NCI-H345 treated with DMSO at 0.1 percent for 48 hours (cell line): ENCODE results near the gene RAB1B.
A peak's percentile ranks its signal among the peaks of the same experiment; 100 is the strongest.
"Not testable (repeated sequence)": the region's sequence is repeated elsewhere in the genome, so short reads cannot be mapped to it uniquely, and the experiment has no call there.

ENCODE experiments used
- DNase-seq: peaks from one replicate; lab custom pipeline; 2025; ENCODE audit not compliant: unreplicated experiment; lab: John Stamatoyannopoulos, UW

RAB1B gene

DNA sequence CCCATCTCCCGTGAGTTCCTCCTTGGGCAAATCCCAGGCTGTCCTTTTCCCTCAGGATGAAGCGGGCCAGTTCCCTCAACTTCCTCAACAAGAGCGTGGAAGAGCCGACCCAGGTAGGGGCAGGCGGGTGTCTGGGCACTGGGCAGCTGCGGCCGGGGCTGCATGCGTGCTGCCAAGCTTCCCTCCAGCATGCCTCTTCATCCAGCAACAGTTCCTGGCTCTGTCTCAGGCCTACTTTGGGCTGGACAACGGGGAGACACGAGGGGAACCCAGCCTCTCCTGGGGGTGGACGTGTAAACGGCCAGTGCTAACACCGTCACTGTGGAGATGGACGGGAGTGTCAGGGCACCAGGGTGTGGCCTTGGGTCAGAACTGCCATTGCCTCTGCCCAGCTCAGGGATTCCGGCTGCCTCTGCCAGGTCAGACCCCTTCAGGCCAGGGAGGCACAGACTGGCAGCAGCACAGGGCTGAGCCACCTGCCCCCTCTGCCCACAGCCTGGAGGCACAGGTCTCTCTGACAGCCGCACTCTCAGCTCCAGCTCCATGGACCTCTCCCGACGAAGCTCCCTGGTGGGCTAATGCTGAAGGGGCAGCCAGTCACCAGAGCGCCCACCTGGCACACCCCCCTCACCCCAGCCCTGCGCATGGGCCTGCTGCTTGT lies 1.9 kb upstream of the RAB1B start:
- DNase-seq = no peak

DNA sequence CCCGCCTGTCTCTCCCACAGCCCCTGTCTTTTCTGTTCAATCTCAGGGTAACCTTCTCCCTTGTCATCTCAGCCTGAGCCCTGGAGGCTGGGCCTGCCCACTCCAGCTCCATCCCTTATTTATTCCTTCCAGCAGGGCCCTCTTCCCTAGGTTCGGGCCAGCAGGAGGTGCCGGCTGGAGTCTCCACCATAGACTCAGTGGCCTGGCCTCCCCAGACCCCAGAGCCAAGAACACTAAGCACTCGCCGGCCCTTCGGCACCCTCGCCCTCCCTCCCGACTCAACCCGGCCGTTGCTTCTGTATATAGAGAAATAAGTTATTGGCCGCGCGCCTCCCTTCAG lies 1.4 kb upstream of the RAB1B start:
- DNase-seq = no peak

GRCh38 chr11:66267379-66268243 lies 828 bp upstream of the RAB1B start:
- DNase-seq = peak; percentile 42

GRCh38 chr11:66268952-66269905 lies 790 bp downstream of the RAB1B start:
- DNase-seq = no peak

GRCh38 chr11:66271816-66272215 lies 3.4 kb downstream of the RAB1B start:
- DNase-seq = no peak

GRCh38 chr11:66272596-66272995 lies 4.2 kb downstream of the RAB1B start:
- DNase-seq = no peak

DNA sequence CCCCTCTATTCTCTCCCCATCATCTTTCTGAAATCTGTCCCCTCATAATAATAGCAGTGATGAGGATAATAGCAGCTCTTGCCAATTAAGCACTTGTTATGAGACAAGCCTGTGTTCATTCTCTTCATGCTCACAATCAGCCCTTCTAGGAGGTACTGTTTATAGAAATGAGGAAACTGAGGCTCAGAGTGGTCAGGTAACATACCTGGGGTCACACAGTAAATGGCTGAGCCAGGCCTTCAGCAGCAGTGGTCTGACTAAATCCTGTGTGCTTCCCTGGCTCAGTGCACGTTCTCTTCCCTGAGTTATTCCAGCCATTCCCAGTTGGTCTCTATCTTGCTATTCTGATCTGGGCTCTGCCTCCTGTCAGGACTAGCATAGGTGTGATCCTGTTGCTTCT lies 5.8 kb downstream of the RAB1B start:
- DNase-seq = no peak

GRCh38 chr11:66275396-66275795 lies 7.0 kb downstream of the RAB1B start:
- no peak for DNase-seq

GRCh38 chr11:66275984-66276612 lies 7.7 kb downstream of the RAB1B start:
- no peak for DNase-seq

- not testable (repeated sequence) for DNase-seq
Measured at GRCh38 chr11:66276619-66277018, 8.2 kb downstream of the RAB1B start.

DNA sequence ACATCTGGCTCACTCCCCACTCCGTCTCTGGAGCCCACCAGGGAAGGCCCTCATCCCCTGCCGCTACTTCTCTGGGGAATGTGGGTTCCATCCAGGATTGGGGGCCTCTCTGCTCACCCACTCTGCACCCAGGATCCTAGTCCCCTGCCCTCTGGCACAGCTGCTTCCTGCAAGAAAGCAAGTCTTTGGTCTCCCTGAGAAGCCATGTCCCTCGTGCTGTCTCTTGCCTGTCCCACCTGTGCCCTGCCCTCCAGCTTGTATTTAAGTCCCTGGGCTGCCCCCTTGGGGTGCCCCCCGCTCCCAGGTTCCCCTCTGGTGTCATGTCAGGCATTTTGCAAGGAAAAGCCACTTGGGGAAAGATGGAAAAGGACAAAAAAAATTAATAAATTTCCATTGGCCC lies 8.6 kb downstream of the RAB1B start:
- not testable (repeated sequence) for DNase-seq

GRCh38 chr11:66277471-66278362 lies 9.3 kb downstream of the RAB1B start, which contains the start of gene CNIH2:
Gene CNIH2 (plus strand): TSS chr11:66278175. CDS start chr11:66278457, 282 bp downstream.
- DNase-seq = peak; percentile 33

DNA sequence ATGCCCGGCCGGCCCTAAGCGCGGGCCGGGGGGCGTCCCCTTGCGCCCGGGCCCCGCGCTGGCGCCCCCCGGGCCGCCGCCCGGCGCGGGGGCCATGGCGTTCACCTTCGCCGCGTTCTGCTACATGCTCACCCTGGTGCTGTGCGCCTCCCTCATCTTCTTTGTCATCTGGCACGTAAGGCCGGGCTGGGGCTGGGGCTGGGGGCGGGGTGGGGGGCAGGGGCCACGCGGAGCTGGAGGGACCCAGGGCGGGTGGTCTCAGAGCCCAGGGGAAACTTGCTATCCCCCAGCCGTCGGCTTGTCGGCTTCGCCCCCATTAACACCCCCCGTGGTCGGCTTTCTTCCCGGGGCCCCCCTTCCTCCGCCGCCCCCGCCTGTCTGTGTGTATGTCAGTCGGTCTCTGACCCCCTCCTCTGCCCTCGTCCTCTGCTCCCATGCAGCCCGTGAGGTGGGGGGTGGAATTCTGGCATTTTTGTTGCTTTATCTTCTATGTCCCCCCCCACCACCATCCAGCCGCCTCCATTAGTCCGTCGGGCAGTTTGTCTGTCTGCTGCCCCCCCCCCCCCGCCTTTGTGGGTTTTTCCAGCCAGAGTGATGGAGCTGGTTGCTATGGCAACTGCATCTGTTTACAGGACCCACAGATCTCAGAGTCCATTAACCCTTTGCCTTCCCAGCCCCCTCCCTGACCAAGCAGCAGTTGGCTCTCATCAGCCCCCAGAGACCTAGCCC lies 10.1 kb downstream of the RAB1B start:
- no peak for DNase-seq

DNA sequence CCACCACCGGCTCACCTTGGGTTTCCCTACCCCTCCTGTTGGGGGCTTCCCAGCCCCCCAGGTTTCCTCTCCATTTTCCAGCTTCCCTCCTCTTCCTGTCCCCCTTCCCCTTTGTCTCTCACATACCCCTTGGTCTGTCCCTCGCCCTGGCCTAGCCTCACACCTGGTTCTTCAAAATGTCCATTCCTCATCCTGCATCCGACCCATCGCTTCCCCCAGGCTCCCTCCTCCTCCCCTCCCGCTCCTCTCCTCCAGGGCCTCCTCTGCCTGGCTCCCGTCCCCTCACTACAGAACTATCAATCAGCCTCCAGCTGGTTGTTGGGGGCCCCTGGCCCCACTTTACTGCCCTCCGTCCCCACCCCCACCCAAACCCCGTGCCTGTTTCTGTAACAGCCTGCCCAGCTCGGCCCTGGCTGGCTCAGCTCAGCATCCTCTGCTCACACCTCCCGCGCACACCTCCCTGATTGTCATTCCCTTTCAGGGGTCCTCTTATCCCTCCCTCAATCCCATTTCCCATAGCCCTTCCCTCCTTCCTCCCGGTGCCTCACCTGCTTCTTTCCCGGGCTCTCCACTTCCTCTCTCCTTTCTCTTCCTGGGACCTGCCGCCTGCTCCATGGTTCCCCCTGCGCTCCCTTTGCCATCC lies 10.8 kb downstream of the RAB1B start:
- DNase-seq = no peak

DNA sequence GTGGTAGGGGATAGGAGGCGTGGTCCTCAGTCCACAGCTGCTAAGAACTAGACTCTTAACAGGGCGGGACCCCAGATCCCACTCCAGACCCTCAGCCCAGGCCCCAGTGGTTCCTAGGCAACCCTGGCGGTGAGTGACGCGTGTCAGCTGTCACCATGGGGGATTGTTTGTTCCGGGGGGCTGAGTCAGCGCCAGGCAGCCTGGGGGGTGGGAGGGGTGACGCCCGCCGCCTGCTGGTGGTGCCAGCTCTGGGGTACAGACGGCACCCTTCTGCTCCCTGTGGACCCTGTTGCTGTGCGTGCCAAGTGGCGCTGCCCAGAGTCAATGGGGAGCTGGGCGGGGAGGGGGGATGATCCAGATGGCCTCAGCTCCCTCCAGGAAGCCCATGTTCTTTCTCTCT lies 12.0 kb downstream of the RAB1B start:
- no peak for DNase-seq

DNA sequence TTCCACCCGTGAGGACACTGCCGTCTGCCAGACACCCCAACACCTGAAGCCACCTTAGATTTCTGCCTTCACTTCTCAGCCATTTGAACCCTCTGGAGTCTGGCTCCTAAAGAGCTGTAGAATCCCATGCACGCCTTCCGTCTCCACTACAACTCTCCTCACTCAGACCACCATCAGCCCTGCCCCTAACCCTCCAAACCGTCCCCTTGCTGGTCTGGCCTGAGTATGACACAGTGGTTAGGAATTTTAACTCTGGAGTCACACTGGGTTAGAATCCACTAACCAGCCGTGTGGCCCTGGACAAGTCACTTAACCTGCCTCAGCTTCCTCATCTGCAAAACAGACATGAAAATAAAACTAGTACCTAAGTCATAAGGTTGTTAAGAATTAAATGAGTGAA lies 12.6 kb downstream of the RAB1B start:
- no peak for DNase-seq

DNA sequence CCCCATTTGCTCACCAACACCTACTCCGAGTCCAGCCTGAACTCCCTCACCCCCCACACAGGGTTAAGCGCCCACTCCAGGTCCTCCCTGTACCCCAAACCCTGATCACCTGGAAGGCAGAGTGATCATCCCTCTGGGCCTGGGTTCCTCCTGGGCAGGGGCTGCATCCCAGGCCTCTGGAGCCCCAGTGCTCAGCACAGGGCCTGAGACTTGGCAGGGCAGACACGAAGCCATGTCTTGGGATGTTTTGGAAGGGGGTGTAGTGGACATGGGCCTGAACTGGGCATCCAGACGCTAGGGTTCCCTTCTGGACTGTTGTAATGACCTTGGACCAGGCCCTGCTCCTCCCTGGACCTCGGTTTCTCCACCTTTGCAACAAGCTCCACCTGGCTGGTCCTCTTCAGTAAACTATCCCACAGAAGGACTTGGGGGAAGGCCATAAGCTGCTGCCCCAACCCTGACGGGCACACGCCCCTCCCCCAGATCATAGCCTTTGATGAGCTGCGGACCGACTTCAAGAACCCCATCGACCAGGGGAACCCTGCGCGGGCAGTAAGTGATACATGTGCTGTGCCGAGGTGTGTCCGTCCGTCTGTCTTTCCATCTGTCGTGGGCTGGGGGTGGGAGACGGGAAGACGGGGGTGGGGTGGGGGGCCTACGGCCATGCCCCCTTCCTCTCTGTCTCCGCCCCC lies 13.5 kb downstream of the RAB1B start:
- DNase-seq = no peak
